HepG2 (cell line): ENCODE data around the gene TBKBP1. TPM values are rescaled to one million over a fixed set of nuclear protein-coding genes. Genes with fewer than 3 reads are reported as not detected.

Experiments used
- ATAC-seq: fragments of 200-7000 bp; cut with Tn5 transposase; 3 replicates; pipeline ENCODE4 v1.9.1; 2020; ENCODE audit warnings: mild to moderate bottlenecking, moderate library complexity
- BruUV-seq: library from RNA; stranded (reverse); fragments of 400-500 nt; replicated peaks from 2 replicates; lab custom pipeline; 2021; lab: Mats Ljungman, UMichigan
- CTCF ChIA-PET: fragments of 300-600 bp; formaldehyde crosslinking; extraction: SDS; loops from one replicate; lab custom pipeline; 2021; ENCODE audit warnings: low total read pairs, inconsistent platforms, low intra/inter-chr PET ratio; lab: Yijun Ruan, JAX
- POLR2A ChIA-PET: fragments of 350-600 bp; sonication (Branson Sonifier 250); formaldehyde crosslinking; loops from one replicate; lab custom pipeline; 2020; ENCODE audit warnings: antibody characterized with exemption, inconsistent platforms; lab: Yijun Ruan, JAX
- DNase-seq: peaks from one replicate; pipeline ENCODE4 v3.0.0-alpha.2; 2015; ENCODE audit warnings: low spot score
- FAIRE-seq: peaks from 3 replicates; lab custom pipeline; 2011; peaks lifted over from hg19 to GRCh38; lab: Jason Lieb, UNC
- H2AFZ ChIP-seq: one replicate; pipeline ENCODE4 v1.6.1; 2011; ENCODE audit warnings: low read length, inconsistent platforms
- H3K27ac ChIP-seq: fragments of 300-600 bp; 3 replicates; pipeline ENCODE4 v1.8.0; 2011; ENCODE audit warnings: mixed run types, mild to moderate bottlenecking, mixed read lengths, low read length, inconsistent platforms; ENCODE audit not compliant: insufficient read depth; ENCODE audit errors: extremely low read length
- H3K27me3 ChIP-seq, 2 experiments: fragments of 200-600 bp in 1 of 2; 2 replicates in 1 of 2; 3 replicates in 1 of 2; pipeline versions ENCODE4 v1.6.0 to v1.8.0; 2011; ENCODE audit warnings: low read length in 2 of 2, mild to moderate bottlenecking in 2 of 2, moderate library complexity in 2 of 2, inconsistent platforms in 1 of 2; ENCODE audit not compliant: insufficient read depth in 2 of 2, control insufficient read depth in 1 of 2
- H3K36me3 ChIP-seq, 2 experiments: fragments of 200-600 bp in 1 of 2; replicated peaks in 1 of 2; 2 replicates in 1 of 2; 3 replicates in 1 of 2; pipeline versions ENCODE4 v1.5.1 to v1.8.0; 2011; ENCODE audit warnings: low read length in 2 of 2, inconsistent platforms in 1 of 2; ENCODE audit not compliant: insufficient read depth in 2 of 2, control insufficient read depth in 1 of 2
- H3K4me1 ChIP-seq: 2 replicates; pipeline ENCODE4 v1.5.1; 2012; ENCODE audit warnings: low read length, inconsistent platforms; ENCODE audit not compliant: insufficient read depth
- H3K4me2 ChIP-seq: 2 replicates; pipeline ENCODE4 v1.6.0; 2011; ENCODE audit warnings: low read depth, low read length, inconsistent platforms
- H3K4me3 ChIP-seq, 3 experiments: fragments of 200-600 bp in 1 of 3; sonication (generic), shearing (Covaris generic) in 1 of 3; replicated peaks in 1 of 3; 2 replicates each; pipeline ENCODE4 v1.5.1; 2011 to 2016; ENCODE audit warnings: low read length in 3 of 3, inconsistent platforms in 2 of 3, low read depth in 2 of 3, mild to moderate bottlenecking in 2 of 3, control low read depth in 1 of 3, mixed read lengths in 1 of 3; ENCODE audit not compliant: insufficient read depth in 1 of 3
- H3K79me2 ChIP-seq: one replicate; pipeline ENCODE4 v1.6.1; 2011; ENCODE audit warnings: low read length, inconsistent platforms; ENCODE audit not compliant: insufficient read depth
- H3K9ac ChIP-seq: 2 replicates; pipeline ENCODE4 v1.6.0; 2011; ENCODE audit warnings: mild to moderate bottlenecking, low read depth, low read length, inconsistent platforms; ENCODE audit not compliant: insufficient read depth
- H3K9me3 ChIP-seq: 2 replicates; pipeline ENCODE4 v1.5.1; 2012; ENCODE audit warnings: mild to moderate bottlenecking, low read length
- H4K20me1 ChIP-seq: 2 replicates; pipeline ENCODE4 v1.6.0; 2011; ENCODE audit warnings: inconsistent platforms, mild to moderate bottlenecking, low read length, moderate library complexity; ENCODE audit not compliant: insufficient read depth
- DNMT3B ChIP-seq: conservative IDR thresholded peaks from 2 replicates; pipeline ENCODE4 v1.6.1; 2016; ENCODE audit warnings: missing biosample characterization, control low read depth
- FOXK1 ChIP-seq: sonication (generic); formaldehyde crosslinking; IDR thresholded peaks from 2 replicates; pipeline ENCODE4 v1.4.0; 2020; ENCODE audit warnings: low read depth, missing genetic modification reagents, borderline replicate concordance
- FOXO1 ChIP-seq: sonication (generic); formaldehyde crosslinking; IDR thresholded peaks from 2 replicates; pipeline ENCODE4 v1.4.0; 2020; ENCODE audit warnings: missing genetic modification reagents
- GATAD2A ChIP-seq: IDR thresholded peaks from 2 replicates; pipeline ENCODE4 v1.6.1; 2016
- LCORL ChIP-seq, 2 experiments: fragments of 450-650 bp in 1 of 2; sonication (generic) in 1 of 2; formaldehyde crosslinking in 1 of 2; IDR thresholded peaks; 2 replicates each; pipeline versions ENCODE4 v1.5.0 to v1.6.1; 2017 to 2020; ENCODE audit warnings: antibody characterized with exemption in 1 of 2, missing genetic modification reagents in 1 of 2
- MXI1 ChIP-seq: IDR thresholded peaks from 3 replicates; pipeline ENCODE4 v1.6.1; 2012; ENCODE audit warnings: low read depth, low read length, inconsistent platforms, borderline replicate concordance
- NBN ChIP-seq: fragments of 450-650 bp; conservative IDR thresholded peaks from 2 replicates; pipeline ENCODE4 v1.6.1; 2017
- ONECUT2 ChIP-seq: sonication (generic); formaldehyde crosslinking; IDR thresholded peaks from 2 replicates; pipeline ENCODE4 v1.4.0; 2020; ENCODE audit warnings: missing genetic modification reagents
- PRPF4 ChIP-seq: fragments of 200-400 bp; formaldehyde crosslinking; IDR thresholded peaks from 2 replicates; pipeline ENCODE4 v1.6.1; 2016; ENCODE audit warnings: low read length, low read depth; ENCODE audit not compliant: poor library complexity, severe bottlenecking
- RBFOX2 ChIP-seq: fragments of 200-400 bp; formaldehyde crosslinking; IDR thresholded peaks from 2 replicates; pipeline ENCODE4 v1.6.1; 2017; ENCODE audit warnings: low read depth, mild to moderate bottlenecking, low read length
- SAFB2 ChIP-seq: sonication (generic); formaldehyde crosslinking; IDR thresholded peaks from 2 replicates; pipeline ENCODE4 v1.5.1; 2020; ENCODE audit warnings: missing genetic modification reagents, low read depth, mild to moderate bottlenecking, borderline replicate concordance
- SETDB1 ChIP-seq: sonication (generic); formaldehyde crosslinking; IDR thresholded peaks from 2 replicates; pipeline ENCODE4 v1.5.1; 2020; ENCODE audit warnings: missing genetic modification reagents, mild to moderate bottlenecking, borderline replicate concordance
- ZNF331 ChIP-seq: sonication (generic); formaldehyde crosslinking; IDR thresholded peaks from 2 replicates; pipeline ENCODE4 v1.4.0; 2020; ENCODE audit warnings: missing genetic modification reagents
- ZNF570 ChIP-seq: sonication (generic); formaldehyde crosslinking; IDR thresholded peaks from 2 replicates; pipeline ENCODE4 v1.4.0; 2020; ENCODE audit warnings: mild to moderate bottlenecking, missing genetic modification reagents, borderline replicate concordance
- ZNF652 ChIP-seq: IDR thresholded peaks from 2 replicates; pipeline ENCODE4 v1.6.1; 2016; ENCODE audit warnings: low read depth, borderline replicate concordance
- ZNF737 ChIP-seq: sonication (generic); formaldehyde crosslinking; IDR thresholded peaks from 2 replicates; pipeline ENCODE4 v1.5.0; 2020; ENCODE audit warnings: missing genetic modification reagents, mild to moderate bottlenecking, borderline replicate concordance
- ZNF747 ChIP-seq: sonication (generic); formaldehyde crosslinking; IDR thresholded peaks from 2 replicates; pipeline ENCODE4 v1.8.1; 2023; ENCODE audit warnings: missing genetic modification reagents, mild to moderate bottlenecking, borderline replicate concordance
- WGBS: methylation state at CpG from one replicate; pipeline ENCODE4 v1.1.6; 2017; ENCODE audit warnings: low lambda C conversion rate; 5-methylcytosine and 5-hydroxymethylcytosine counted together
- in situ Hi-C: cut with HindIII; loops from 2 replicates; pipeline ENCODE4 v1.10.0; 2017; ENCODE audit warnings: low pct_unique_long_range_greater_than_20kb; ENCODE audit not compliant: extremely low pct_ligation_motif_present
- intact Hi-C: fragments of 100-400 bp; cut with micrococcal nuclease; formaldehyde crosslinking; loops from one replicate; pipeline ENCODE4 v1.10.0; 2022; ENCODE audit not compliant: unreplicated experiment
- polyA plus RNA-seq, 8 experiments: library from polyadenylated mRNA; depleted of rRNA in 3 of 8; stranded (reverse) in 7 of 8; unstranded in 1 of 8; fragments of >200 nt; fragmentation: Illumina TruSeq in 4 of 8; extraction: Trizol in 4 of 8; gene quantifications; 2 replicates each; pipeline versions ENCODE4 v1.2.1 to v1.2.3, GENCODE V29; 2011 to 2016; ENCODE audit warnings: low read depth in 4 of 8, missing spikeins in 1 of 8, mixed read lengths in 1 of 8; ENCODE audit not compliant: insufficient read depth in 1 of 8
- total RNA-seq, 5 experiments: library from RNA; depleted of rRNA; stranded (reverse); fragments of >200 nt; fragmentation: Illumina TruSeq; extraction: Trizol; gene quantifications; 2 replicates each; pipeline ENCODE4 v1.2.3, GENCODE V29; 2016; ENCODE audit warnings: low read depth in 1 of 5
- TF ChIP-seq, protein P1 (sequence below): sonication (generic); formaldehyde crosslinking; IDR thresholded peaks from 2 replicates; pipeline ENCODE4 v1.5.1; 2020; ENCODE audit warnings: missing genetic modification reagents, mild to moderate bottlenecking, borderline replicate concordance
- TF ChIP-seq, protein P2 (sequence below): sonication (generic); formaldehyde crosslinking; IDR thresholded peaks from 2 replicates; pipeline ENCODE4 v1.8.1; 2022; ENCODE audit warnings: mild to moderate bottlenecking, missing genetic modification reagents
- TF ChIP-seq, protein P3 (sequence below): IDR thresholded peaks from 2 replicates; pipeline ENCODE4 v1.6.1; 2016; ENCODE audit warnings: mild to moderate bottlenecking

Gene TBKBP1
- total and polyA plus RNA-seq, 2 of the 13 experiments (the other 11 are each of a cell fraction or from before 2014, with no cell fraction given) = 2.6 to 7.0 TPM

DNA sequence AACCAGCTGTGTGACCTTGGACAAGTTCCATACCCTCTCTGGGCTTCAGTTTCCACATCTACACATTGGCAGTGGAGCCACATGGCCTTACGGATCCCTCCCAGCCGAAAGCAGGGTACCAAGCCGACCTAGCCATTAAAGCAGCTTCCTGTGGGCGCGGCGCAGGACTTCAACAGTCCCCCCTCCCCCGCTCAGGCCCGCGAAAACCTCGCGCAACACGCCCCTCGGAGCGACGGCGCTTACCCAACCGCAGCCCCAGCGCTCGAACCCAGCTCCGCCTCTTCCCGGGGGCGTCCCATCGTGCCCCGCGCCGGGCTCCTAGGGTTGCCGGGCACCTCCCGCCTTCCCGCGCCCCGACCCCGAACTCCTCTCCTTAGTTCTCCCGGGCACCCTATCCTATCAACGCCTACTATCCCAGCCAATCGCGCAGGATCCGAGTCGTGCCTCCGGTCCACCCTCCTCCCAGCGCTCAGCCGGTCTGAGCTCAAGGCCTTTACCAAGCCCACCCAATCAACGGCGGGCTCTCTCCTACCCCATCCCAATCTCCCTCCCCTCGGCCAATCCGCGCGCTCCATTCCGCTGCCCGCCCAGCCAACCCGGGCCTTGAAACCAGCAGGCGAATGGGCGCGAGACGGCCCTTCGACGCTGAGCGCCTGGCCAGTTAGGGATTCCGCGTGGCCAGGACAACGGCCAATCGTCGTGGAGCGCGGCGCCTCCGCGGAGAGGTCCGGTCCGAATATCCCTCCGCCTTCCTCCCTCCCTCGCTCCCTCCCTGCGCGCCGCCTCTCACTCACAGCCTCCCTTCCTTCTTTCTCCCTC is 44.6 kb upstream of the TBKBP1 start, which contains the start of gene KPNB1:
Gene KPNB1, plus strand, starts transcription at position 767 of the 819 bp plus-strand sequence. CDS start 326 bp downstream, outside the sequence.
- BruUV-seq = no TSS peak
- TF ChIP-seq SETDB1 (CRISPR knock-in tag) (no peak), DNMT3B (CRISPR knock-in tag) (no peak; the same call in 1 of the 2 replicates), ZNF652 (CRISPR knock-in tag) (peak; percentile 27; the same call in 1 of the 2 replicates), PRPF4 (peak; percentile 41), GATAD2A (CRISPR knock-in tag) (peak; percentile 74), ONECUT2 (CRISPR knock-in tag) (0 out of 2 replicates have a peak, but pooled peaks have one; percentile 25), ZNF737 (CRISPR knock-in tag) (no peak), FOXK1 (CRISPR knock-in tag) (peak; percentile 86), ZNF570 (peak; percentile 86), NBN (no peak), RBFOX2 (peak; percentile 93), MXI1 (peak; percentile 73; the same call in 2 of the 3 replicates), LCORL (IDR thresholded peaks at IDR 0.05) (no peak), LCORL (CRISPR knock-in tag; IDR thresholded peaks at IDR 0.05) (peak; percentile 94), SAFB2 (CRISPR knock-in tag) (peak; percentile 64; the same call in 1 of the 2 replicates), ZNF331 (CRISPR knock-in tag) (peak; percentile 78), FOXO1 (peak; percentile 82), ZNF747 (CRISPR knock-in tag) (peak; percentile 97)
- TF ChIP-seq, protein P1, sequence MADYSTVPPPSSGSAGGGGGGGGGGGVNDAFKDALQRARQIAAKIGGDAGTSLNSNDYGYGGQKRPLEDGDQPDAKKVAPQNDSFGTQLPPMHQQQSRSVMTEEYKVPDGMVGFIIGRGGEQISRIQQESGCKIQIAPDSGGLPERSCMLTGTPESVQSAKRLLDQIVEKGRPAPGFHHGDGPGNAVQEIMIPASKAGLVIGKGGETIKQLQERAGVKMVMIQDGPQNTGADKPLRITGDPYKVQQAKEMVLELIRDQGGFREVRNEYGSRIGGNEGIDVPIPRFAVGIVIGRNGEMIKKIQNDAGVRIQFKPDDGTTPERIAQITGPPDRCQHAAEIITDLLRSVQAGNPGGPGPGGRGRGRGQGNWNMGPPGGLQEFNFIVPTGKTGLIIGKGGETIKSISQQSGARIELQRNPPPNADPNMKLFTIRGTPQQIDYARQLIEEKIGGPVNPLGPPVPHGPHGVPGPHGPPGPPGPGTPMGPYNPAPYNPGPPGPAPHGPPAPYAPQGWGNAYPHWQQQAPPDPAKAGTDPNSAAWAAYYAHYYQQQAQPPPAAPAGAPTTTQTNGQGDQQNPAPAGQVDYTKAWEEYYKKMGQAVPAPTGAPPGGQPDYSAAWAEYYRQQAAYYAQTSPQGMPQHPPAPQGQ = no peak
- TF ChIP-seq, protein P2, sequence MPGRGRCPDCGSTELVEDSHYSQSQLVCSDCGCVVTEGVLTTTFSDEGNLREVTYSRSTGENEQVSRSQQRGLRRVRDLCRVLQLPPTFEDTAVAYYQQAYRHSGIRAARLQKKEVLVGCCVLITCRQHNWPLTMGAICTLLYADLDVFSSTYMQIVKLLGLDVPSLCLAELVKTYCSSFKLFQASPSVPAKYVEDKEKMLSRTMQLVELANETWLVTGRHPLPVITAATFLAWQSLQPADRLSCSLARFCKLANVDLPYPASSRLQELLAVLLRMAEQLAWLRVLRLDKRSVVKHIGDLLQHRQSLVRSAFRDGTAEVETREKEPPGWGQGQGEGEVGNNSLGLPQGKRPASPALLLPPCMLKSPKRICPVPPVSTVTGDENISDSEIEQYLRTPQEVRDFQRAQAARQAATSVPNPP (CRISPR knock-in tag) = 0 out of 2 replicates have a peak, but pooled peaks have one; percentile 19
- TF ChIP-seq, protein P3, sequence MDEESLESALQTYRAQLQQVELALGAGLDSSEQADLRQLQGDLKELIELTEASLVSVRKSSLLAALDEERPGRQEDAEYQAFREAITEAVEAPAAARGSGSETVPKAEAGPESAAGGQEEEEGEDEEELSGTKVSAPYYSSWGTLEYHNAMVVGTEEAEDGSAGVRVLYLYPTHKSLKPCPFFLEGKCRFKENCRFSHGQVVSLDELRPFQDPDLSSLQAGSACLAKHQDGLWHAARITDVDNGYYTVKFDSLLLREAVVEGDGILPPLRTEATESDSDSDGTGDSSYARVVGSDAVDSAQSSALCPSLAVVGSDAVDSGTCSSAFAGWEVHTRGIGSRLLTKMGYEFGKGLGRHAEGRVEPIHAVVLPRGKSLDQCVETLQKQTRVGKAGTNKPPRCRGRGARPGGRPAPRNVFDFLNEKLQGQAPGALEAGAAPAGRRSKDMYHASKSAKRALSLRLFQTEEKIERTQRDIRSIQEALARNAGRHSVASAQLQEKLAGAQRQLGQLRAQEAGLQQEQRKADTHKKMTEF = peak; percentile 95

More for the DNA sequence above, 44.6 kb upstream of the TBKBP1 start, which contains the start of gene KPNB1:
- H3K4me3 ChIP-seq = peak within 1 kb of the TSS; percentile 68 to 94 (median 83)
- DNase-seq (peak; percentile 100), ATAC-seq (peak; percentile 93), FAIRE-seq (peak; percentile 93)
- no peak within 1 kb of the TSS for H2AFZ ChIP-seq
- H3K36me3 ChIP-seq = peaks cover 13 to 21% of the 10 kb centered on the region in 2 experiments
- H3K79me2 ChIP-seq = peaks cover 41% of the 10 kb centered on the region
- H3K27ac ChIP-seq = peak within 1 kb of the TSS; percentile 77
- H3K4me2 ChIP-seq = peak within 1 kb of the TSS; percentile 96
- ChIA-PET CTCF (no interaction called here), POLR2A (interaction anchor here (0.5 to 6.7 kb wide), 31 partner anchors 9 to 1207 kb away, joined by 3 to 59 read pairs (median 4); partner anchors contain the start of genes CDC27, CDK5RAP3, EFCAB13 and LRRC46)
- in situ Hi-C loops (no loop called here), intact Hi-C loops (no loop called here)
- no peaks in the 10 kb centered on the region; a peak in 1 of 5 replicates for H3K27me3 ChIP-seq
- H4K20me1 ChIP-seq = peaks cover 4% of the 10 kb centered on the region; the same call in 1 of the 2 replicates
- WGBS = under 1% methylated on average over 63 of the region's 74 CpGs
- peaks cover 52% of the 10 kb centered on the region for H3K4me1 ChIP-seq
- H3K9ac ChIP-seq = peak within 1 kb of the TSS; percentile 82
- no peaks in the 10 kb centered on the region for H3K9me3 ChIP-seq
